GM23248 (cell line): ENCODE results near the gene AFF3.

Source experiments
- EZH2 ChIP-seq: fragments of 200-600 bp; sonication (generic); IDR thresholded peaks from 2 replicates; pipeline ENCODE4 v1.6.1; 2018; ENCODE audit warnings: antibody characterized with exemption, mild to moderate bottlenecking; ENCODE audit not compliant: insufficient read depth, poor library complexity, severe bottlenecking
- EZH2phosphoT487 ChIP-seq: fragments of 200-600 bp; sonication (generic); IDR thresholded peaks from 2 replicates; pipeline ENCODE4 v1.6.1; 2018; ENCODE audit warnings: antibody characterized with exemption, moderate library complexity, mild to moderate bottlenecking, low read depth; ENCODE audit not compliant: insufficient read depth

GRCh38 chr2:99700482-99701398 lies 441.6 kb downstream of the AFF3 start:
- TF ChIP-seq EZH2phosphoT487 (no peak), EZH2 (no peak)
